MM.1S (cell line): ENCODE results near the gene BANK1.

Experiments
- DNase-seq: peaks from one replicate; pipeline ENCODE4 v3.0.0-alpha.2; 2015
- H2AFZ ChIP-seq: fragments of 300-600 bp; sonication (generic); 2 replicates; pipeline ENCODE4 v1.6.0; 2016; ENCODE audit warnings: antibody characterized with exemption, low read length
- H3F3A ChIP-seq: fragments of 300-600 bp; sonication (generic); 2 replicates; pipeline ENCODE4 v1.6.1; 2016; ENCODE audit warnings: mild to moderate bottlenecking, antibody characterized with exemption, low read length, moderate library complexity, mixed read lengths; ENCODE audit not compliant: insufficient read depth
- H3K27ac ChIP-seq: fragments of 300-600 bp; sonication (generic); 2 replicates; pipeline ENCODE4 v1.5.1; 2016; ENCODE audit warnings: mild to moderate bottlenecking, low read length
- H3K27me3 ChIP-seq: fragments of 300-600 bp; sonication (generic); replicated peaks from 2 replicates; pipeline ENCODE4 v1.6.0; 2016; ENCODE audit warnings: low read length; ENCODE audit not compliant: insufficient read depth
- H3K36me3 ChIP-seq: fragments of 300-600 bp; sonication (generic); replicated peaks from 2 replicates; pipeline ENCODE4 v1.6.1; 2016; ENCODE audit warnings: mild to moderate bottlenecking, low read length, mixed read lengths; ENCODE audit not compliant: insufficient read depth
- H3K4me1 ChIP-seq: fragments of 300-600 bp; sonication (generic); 2 replicates; pipeline ENCODE4 v1.6.1; 2016; ENCODE audit warnings: low read length, mixed read lengths
- H3K4me2 ChIP-seq: fragments of 300-600 bp; sonication (generic); 2 replicates; pipeline ENCODE4 v1.6.0; 2016; ENCODE audit warnings: low read depth, low read length
- H3K4me3 ChIP-seq: fragments of 300-600 bp; sonication (generic); 2 replicates; pipeline ENCODE4 v1.5.1; 2016; ENCODE audit warnings: low read length, mixed read lengths
- H3K79me2 ChIP-seq: fragments of 300-600 bp; sonication (generic); 2 replicates; pipeline ENCODE4 v1.6.1; 2016; ENCODE audit warnings: mixed run types, low read length, mixed read lengths
- H3K9ac ChIP-seq: fragments of 300-600 bp; sonication (generic); 2 replicates; pipeline ENCODE4 v1.6.1; 2016; ENCODE audit warnings: low read length, mixed read lengths
- H3K9me2 ChIP-seq: fragments of 300-600 bp; sonication (generic); replicated peaks from 2 replicates; pipeline ENCODE4 v1.6.1; 2016; ENCODE audit warnings: mild to moderate bottlenecking, low read length, mixed read lengths; ENCODE audit not compliant: insufficient read depth
- H3K9me3 ChIP-seq: fragments of 300-600 bp; sonication (generic); replicated peaks from 2 replicates; pipeline ENCODE4 v1.6.1; 2016; ENCODE audit warnings: mild to moderate bottlenecking, low read length, mixed read lengths; ENCODE audit not compliant: insufficient read depth
- H4K20me1 ChIP-seq: fragments of 300-600 bp; sonication (generic); 2 replicates; pipeline ENCODE4 v1.6.1; 2016; ENCODE audit warnings: mild to moderate bottlenecking, low read length, moderate library complexity, mixed read lengths; ENCODE audit not compliant: insufficient read depth
- CTCF ChIP-seq: fragments of 300-600 bp; sonication (generic); IDR thresholded peaks from 2 replicates; pipeline ENCODE4 v1.5.1; 2016; ENCODE audit warnings: antibody characterized with exemption, low read length, mixed read lengths
- EZH2 ChIP-seq: fragments of 300-600 bp; sonication (generic); optimal IDR thresholded peaks from 2 replicates; pipeline ENCODE3; 2017; ENCODE audit warnings: low read depth, mild to moderate bottlenecking, antibody characterized with exemption, low read length, mixed read lengths
- EZH2phosphoT487 ChIP-seq: fragments of 300-600 bp; sonication (generic); IDR thresholded peaks from 2 replicates; pipeline ENCODE4 v1.6.1; 2018; ENCODE audit warnings: antibody characterized with exemption, low read length

Gene BANK1

GRCh38 chr4:101987623-101988243 lies 197.2 kb downstream of the BANK1 start:
- no peak overlapping the region for H3K27ac ChIP-seq
- peak; percentile 31 for DNase-seq
- no peak for TF ChIP-seq CTCF
- TF ChIP-seq EZH2phosphoT487, result no peak
- no peak for TF ChIP-seq EZH2

GRCh38 chr4:101989551-101989950 lies 199.0 kb downstream of the BANK1 start:
- Histone ChIP-seq H3K4me1 (no peaks in the 10 kb centered on the region), H3K4me2 (no peak overlapping the region)

More at GRCh38 chr4:101987623-101988243, 197.2 kb downstream of the BANK1 start:
- Histone ChIP-seq H3K9me3 (no peaks in the 10 kb centered on the region), H3F3A (no peaks in the 10 kb centered on the region), H4K20me1 (no peaks in the 10 kb centered on the region), H3K9me2 (no peaks in the 10 kb centered on the region), H3K4me2 (no peak overlapping the region), H3K4me3 (no peak overlapping the region), H3K27me3 (no peaks in the 10 kb centered on the region), H3K9ac (no peak overlapping the region), H3K4me1 (no peaks in the 10 kb centered on the region), H2AFZ (no peak overlapping the region), H3K79me2 (no peaks in the 10 kb centered on the region), H3K36me3 (no peaks in the 10 kb centered on the region)

GRCh38 chr4:101992446-101992845 lies 201.9 kb downstream of the BANK1 start:
- H3K4me2 ChIP-seq, result no peak overlapping the region
- no peak overlapping the region for H2AFZ ChIP-seq

More at GRCh38 chr4:101989551-101989950, 199.0 kb downstream of the BANK1 start:
- H3K9me2 ChIP-seq, result no peaks in the 10 kb centered on the region
- H2AFZ ChIP-seq, result no peak overlapping the region
- no peak overlapping the region for H3K27ac ChIP-seq
- H3K79me2 ChIP-seq, result no peaks in the 10 kb centered on the region
- H3K36me3 ChIP-seq, result no peaks in the 10 kb centered on the region
- DNase-seq, result no peak
- H3K9ac ChIP-seq, result no peak overlapping the region
- H3F3A ChIP-seq, result no peaks in the 10 kb centered on the region
- H4K20me1 ChIP-seq, result no peaks in the 10 kb centered on the region
- H3K4me3 ChIP-seq, result no peak overlapping the region
- no peaks in the 10 kb centered on the region for H3K27me3 ChIP-seq
- TF ChIP-seq EZH2phosphoT487 (no peak), EZH2 (no peak), CTCF (no peak)
- no peaks in the 10 kb centered on the region for H3K9me3 ChIP-seq

More at GRCh38 chr4:101992446-101992845, 201.9 kb downstream of the BANK1 start:
- H3F3A ChIP-seq, result no peaks in the 10 kb centered on the region
- H3K27ac ChIP-seq, result no peak overlapping the region
- no peaks in the 10 kb centered on the region for H3K9me2 ChIP-seq
- H3K4me3 ChIP-seq, result no peak overlapping the region
- no peak overlapping the region for H3K9ac ChIP-seq
- no peaks in the 10 kb centered on the region for H3K36me3 ChIP-seq
- no peak for DNase-seq
- no peaks in the 10 kb centered on the region for H3K4me1 ChIP-seq
- no peaks in the 10 kb centered on the region for H3K79me2 ChIP-seq
- no peaks in the 10 kb centered on the region for H4K20me1 ChIP-seq
- H3K9me3 ChIP-seq, result no peaks in the 10 kb centered on the region
- TF ChIP-seq CTCF, result no peak
- no peak for TF ChIP-seq EZH2
- TF ChIP-seq EZH2phosphoT487, result no peak
- no peaks in the 10 kb centered on the region for H3K27me3 ChIP-seq
